CD4-positive, alpha-beta memory T cell (primary cell): Measurements from ENCODE around the gene ADAM17. TPM values are rescaled to one million over a fixed set of nuclear protein-coding genes. Genes with fewer than 3 reads are reported as not detected.

Experiments
- polyA plus RNA-seq, 2 donors: library from polyadenylated mRNA; unstranded; fragments of 300-500 nt; fragmentation: Illumina TruSeq; gene quantifications; one replicate each; pipeline ENCODE4 v1.2.3, GENCODE V29; 2021
- total RNA-seq, 2 experiments: library from RNA; stranded (reverse); gene quantifications; one replicate each; pipeline ENCODE4 v1.2.3, GENCODE V29; 2021

ADAM17 gene
- total and polyA plus RNA-seq, 4 experiments from 2014 or later = 8.1 to 35.6 (median 23.2) TPM

Other genes starting within 250 kb of the ADAM17 start
- gene ITGB1BP1, start 132.3 kb downstream of the ADAM17 start, total RNA-seq = 10 to 100 TPM; 55.1 to 55.8 TPM
- gene ITGB1BP1, start 132.3 kb downstream of the ADAM17 start, polyA plus RNA-seq = 100 to 1,000 TPM; 124 to 161 TPM
- gene CPSF3, start 132.2 kb downstream of the ADAM17 start, total RNA-seq = 10 to 100 TPM; 20.9 to 22.4 TPM
- 10 to 100 TPM; 27.8 to 33.7 TPM for gene CPSF3, start 132.2 kb downstream of the ADAM17 start, polyA plus RNA-seq
- gene IAH1, start 81.3 kb downstream of the ADAM17 start, total RNA-seq = 10 to 100 TPM; 52.5 to 58.1 TPM
- 10 to 100 TPM; 85.8 to 98.4 TPM for gene IAH1, start 81.3 kb downstream of the ADAM17 start, polyA plus RNA-seq
- 100 to 1,000 TPM; 124 TPM for gene YWHAQ, start 75.2 kb upstream of the ADAM17 start, total RNA-seq
- gene YWHAQ, start 75.2 kb upstream of the ADAM17 start, polyA plus RNA-seq = 100 to 1,000 TPM; 315 to 504 TPM